Ovary (tissue), 9 donors: Measurements from ENCODE around the gene CDH23. TPM values are rescaled to one million over a fixed set of nuclear protein-coding genes. Genes with fewer than 3 reads are reported as not detected.

Source experiments
- DNase-seq, 5 donors: peaks; one replicate each; pipeline ENCODE4 v3.0.0-alpha.2; 2019 to 2020
- H3K27ac ChIP-seq, 2 donors: fragments of 200-600 bp; one replicate each; pipeline versions ENCODE4 v1.5.1 to v1.8.0; 2019 to 2022
- H3K27me3 ChIP-seq: fragments of 200-600 bp; one replicate; pipeline ENCODE4 v1.8.0; 2022
- H3K36me3 ChIP-seq: fragments of 200-600 bp; sonication (generic); one replicate; pipeline ENCODE4 v1.5.1; 2019
- H3K4me1 ChIP-seq: one replicate; pipeline ENCODE4 v1.8.1; 2013; ENCODE audit warnings: mild to moderate bottlenecking, moderate library complexity; ENCODE audit not compliant: insufficient read depth
- H3K4me3 ChIP-seq: fragments of 200-600 bp; sonication (generic); one replicate; pipeline ENCODE4 v1.5.1; 2017
- H3K9me3 ChIP-seq, 2 donors: fragments of 200-600 bp in 1 of 2; sonication (generic) in 1 of 2; one replicate each; pipeline versions ENCODE4 v1.5.1 to v1.8.1; 2013 to 2019; ENCODE audit warnings: mild to moderate bottlenecking in 1 of 2, moderate library complexity in 1 of 2
- CTCF ChIP-seq, 3 donors: fragments of 450-650 bp in 2 of 3; fragments of 200-600 bp in 1 of 3; IDR thresholded peaks; one replicate each; pipeline versions ENCODE4 v1.5.1 to v1.8.0; 2016 to 2022; ENCODE audit warnings: antibody characterized with exemption in 3 of 3, mild to moderate bottlenecking in 1 of 3
- EP300 ChIP-seq: sonication (generic); formaldehyde crosslinking; IDR thresholded peaks from one replicate; pipeline ENCODE4 v1.6.1; 2017; ENCODE audit warnings: antibody characterized with exemption
- POLR2A ChIP-seq: fragments of 450-650 bp; IDR thresholded peaks from one replicate; pipeline ENCODE4 v1.6.1; 2017; ENCODE audit warnings: antibody characterized with exemption, mild to moderate bottlenecking, moderate library complexity
- whole genome bisulfite sequencing, 3 donors: extraction: QIAGEN DNeasy Blood & Tissue Kit in 1 of 3; methylation state at CpG; one replicate each; pipeline versions ENCODE4 v1.1.5 to v1.1.7; 2013 to 2017; 5-methylcytosine and 5-hydroxymethylcytosine counted together
- intact Hi-C, 4 donors: fragments of 100-400 bp; cut with DNase I; formaldehyde crosslinking; loops; one replicate each; pipeline versions ENCODE4 v1.11.0 to v1.15.1; 2022 to 2023
- polyA plus RNA-seq, 2 donors: library from polyadenylated mRNA; stranded (reverse); fragments of 200-250 nt in 1 of 2; fragments of 350-450 nt in 1 of 2; fragmentation: Illumina TruSeq in 1 of 2; extraction: RNeasy Lipid Tissue Mini Kit (QIAGEN cat#74804) in 1 of 2; gene quantifications; one replicate each; pipeline ENCODE4 v1.2.3, GENCODE V29; 2013 to 2014
- total RNA-seq, 7 donors: library from RNA; depleted of rRNA in 2 of 7; stranded (reverse); fragments of >200 nt in 2 of 7; fragmentation: NEBNext Ultra II Directional in 3 of 7; extraction: Animal tissue kit (Norgen Biotek cat#: 25700) in 3 of 7; gene quantifications; one replicate each; pipeline versions ENCODE4 v1.1.0 to v1.2.4, GENCODE V29; 2016 to 2023
- donor health status: DM: no; HTN: no; CAD: no; lungs with moderate emphysema.
- donor health status: DM: no; HTN: no; CAD: no.
- donor health status: Bipolar disorder and iron deficiency.
- donor health status: DM: yes; HTN: yes; CAD: no.
- donor health status: DM: no; HTN: no; CAD: no.
- donor health status: DM: yes; HTN: yes; CAD: no.

Gene CDH23
- total and polyA plus RNA-seq, 9 donors: 7.5 to 108 (median 39.1) TPM

GRCh38 chr10:71762324-71762723 lies 365.6 kb downstream of the CDH23 start:
- Histone ChIP-seq H3K9me3 (no peaks in the 10 kb centered on the region), H3K36me3 (no peaks in the 10 kb centered on the region), H3K27me3 (no peaks in the 10 kb centered on the region), H3K4me3 (no peak overlapping the region), H3K27ac (no peak overlapping the region), H3K4me1 (peaks cover 33% of the 10 kb centered on the region)
- 84 to 93% (median 92%) methylated on average over 5 of the region's 5 CpGs for WGBS, 3 donors
- TF ChIP-seq EP300 (no peak), CTCF (IDR thresholded peaks at IDR 0.05) (no peak), POLR2A (no peak)
- intact Hi-C loops: no loop called here
- no peak for DNase-seq

DNA sequence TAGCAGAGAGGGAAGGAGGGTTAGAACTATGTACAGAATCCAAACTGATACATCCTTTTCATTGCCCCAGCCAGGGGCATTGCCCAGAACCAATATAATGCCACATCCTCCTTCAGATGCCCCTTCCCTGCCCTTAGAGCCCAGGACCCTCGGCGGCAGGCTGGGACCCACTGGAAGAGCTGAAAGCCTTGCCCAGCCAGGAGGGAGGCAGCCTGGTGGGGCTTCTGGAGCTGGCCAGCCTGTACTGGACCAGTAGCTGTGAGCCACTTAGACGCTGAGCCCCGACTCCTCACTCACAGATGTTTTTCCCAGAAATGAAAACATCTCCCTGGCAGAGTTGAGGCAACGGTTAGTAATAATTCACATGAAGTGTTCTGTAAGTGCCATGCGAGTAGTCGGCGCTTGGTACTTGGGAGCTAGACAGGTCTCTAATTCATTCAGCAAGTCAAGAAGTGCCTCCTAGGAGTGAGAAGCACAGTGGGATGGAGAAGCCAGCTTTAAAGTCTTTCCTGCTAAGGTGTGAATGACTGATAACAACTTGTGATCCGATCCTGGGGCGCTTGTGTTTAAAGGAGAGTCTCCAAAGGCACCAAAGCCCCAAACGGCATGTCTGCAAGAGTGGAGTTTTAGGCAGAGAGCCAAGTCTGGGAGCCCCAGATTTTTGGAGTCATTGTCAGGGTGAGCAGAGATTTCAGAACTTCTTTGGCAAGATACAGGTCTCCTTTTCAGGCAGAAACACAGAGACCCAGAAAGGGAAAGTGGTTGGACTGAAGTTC lies 366.8 kb downstream of the CDH23 start:
- H3K4me1 ChIP-seq: peaks cover 42% of the 10 kb centered on the region
- no peaks in the 10 kb centered on the region for H3K9me3 ChIP-seq
- 49% methylated on average over 11 of the region's 11 CpGs for WGBS, 3 donors
- DNase-seq: no peak
- no peaks in the 10 kb centered on the region for H3K36me3 ChIP-seq
- TF ChIP-seq EP300 (no peak), CTCF (IDR thresholded peaks at IDR 0.05) (no peak), POLR2A (no peak)
- H3K4me3 ChIP-seq: no peak overlapping the region
- no peaks in the 10 kb centered on the region for H3K27me3 ChIP-seq
- H3K27ac ChIP-seq: no peak overlapping the region
- intact Hi-C loops: no loop called here

DNA sequence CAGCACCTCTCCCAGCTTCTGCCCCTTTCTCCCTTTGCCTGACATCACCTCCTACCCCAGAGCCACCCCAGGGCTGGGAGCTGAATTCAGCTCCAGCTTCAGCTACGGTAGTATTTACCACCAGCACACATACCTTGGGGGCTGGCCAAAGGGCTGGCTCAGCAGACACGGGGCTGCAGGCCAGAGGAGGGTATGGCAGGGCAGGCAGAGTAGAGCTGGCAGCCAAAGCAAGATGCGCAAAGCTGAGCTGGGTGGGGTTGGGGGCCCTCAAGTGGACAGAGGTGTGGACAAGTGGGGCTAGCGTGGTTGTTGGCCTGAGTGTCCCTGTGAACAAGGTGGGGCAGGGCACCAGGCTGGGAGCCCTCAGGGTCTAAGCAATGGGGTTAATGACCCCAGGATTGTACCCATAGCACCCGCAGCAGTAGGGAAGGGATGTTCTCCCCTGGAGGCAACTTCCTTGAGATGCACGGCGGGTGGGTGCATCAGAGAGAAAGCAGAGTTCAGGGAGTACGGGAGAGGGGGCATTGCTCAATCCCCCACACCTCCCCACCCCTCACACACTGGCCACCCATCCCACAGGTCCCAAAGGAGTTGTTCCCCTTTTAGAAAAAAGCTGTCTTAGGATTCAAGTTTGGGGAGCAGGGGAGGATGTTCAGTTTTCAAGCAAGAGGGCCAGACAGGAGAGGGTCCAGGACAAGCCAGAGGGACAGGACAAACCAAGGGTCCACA lies 368.6 kb downstream of the CDH23 start:
- DNase-seq: no peak
- no peaks in the 10 kb centered on the region for H3K27me3 ChIP-seq
- H3K4me1 ChIP-seq: peaks cover 46% of the 10 kb centered on the region
- no peaks in the 10 kb centered on the region for H3K9me3 ChIP-seq
- no peak overlapping the region for H3K4me3 ChIP-seq
- H3K27ac ChIP-seq: peak overlapping the region in 1 of 2 donors; percentile 87
- no peaks in the 10 kb centered on the region for H3K36me3 ChIP-seq
- intact Hi-C loops: no loop called here
- no peak for TF ChIP-seq CTCF (IDR thresholded peaks at IDR 0.05)
- no peak for TF ChIP-seq POLR2A
- no peak for TF ChIP-seq EP300
- 50 to 58% (median 55%) methylated on average over 8 of the region's 8 CpGs for WGBS, 3 donors

- no peaks in the 10 kb centered on the region for H3K27me3 ChIP-seq
- no peaks in the 10 kb centered on the region for H3K36me3 ChIP-seq
- TF ChIP-seq POLR2A: no peak
- TF ChIP-seq EP300: no peak
- no peak for TF ChIP-seq CTCF (IDR thresholded peaks at IDR 0.05)
- WGBS, 3 donors: 78 to 82% (median 80%) methylated on average over 22 of the region's 22 CpGs
- no peak for DNase-seq
- H3K9me3 ChIP-seq: no peaks in the 10 kb centered on the region
- peaks cover 52% of the 10 kb centered on the region for H3K4me1 ChIP-seq
- H3K27ac ChIP-seq: peak overlapping the region in 1 of 2 donors; percentile 87
- H3K4me3 ChIP-seq: no peak overlapping the region
- intact Hi-C loops: no loop called here
Observed at GRCh38 chr10:71765906-71766716, 369.4 kb downstream of the CDH23 start.
